ENCODE data around the gene ZNF580.

The ZNF580 gene

GRCh38 chr19:55601084-55601483 lies 39.7 kb upstream of the ZNF580 start:
- no peak for TF ChIP-seq CTCF (IDR thresholded peaks at IDR 0.05; ENCODE audit: insufficient read depth, low read depth, low read length, missing control alignments)
- peak overlapping the region; percentile 82 for H3K4me3 ChIP-seq (ENCODE audit: low read depth, low read length)
- no peak for DNase-seq (ENCODE audit: low read depth)

GRCh38 chr19:55602104-55603001 lies 38.4 kb upstream of the ZNF580 start:
- TF ChIP-seq CTCF (IDR thresholded peaks at IDR 0.05; ENCODE audit: insufficient read depth, low read depth, low read length, missing control alignments), result no peak
- DNase-seq (ENCODE audit: low read depth), result no peak

GRCh38 chr19:55603115-55603514 lies 37.7 kb upstream of the ZNF580 start:
- no peak for DNase-seq (ENCODE audit: low read depth)
- TF ChIP-seq CTCF (IDR thresholded peaks at IDR 0.05; ENCODE audit: insufficient read depth, low read depth, low read length, missing control alignments), result no peak
- H3K4me3 ChIP-seq (ENCODE audit: low read depth, low read length), result no peak overlapping the region

More at GRCh38 chr19:55602104-55603001, 38.4 kb upstream of the ZNF580 start:
- H3K4me3 ChIP-seq (ENCODE audit: low read depth, low read length), result no peak overlapping the region

- no peak overlapping the region; the same call in 1 of the 2 replicates for H3K4me3 ChIP-seq (ENCODE audit: low read depth, low read length)
- no peak for TF ChIP-seq CTCF (IDR thresholded peaks at IDR 0.05; ENCODE audit: insufficient read depth, low read depth, low read length, missing control alignments)
- DNase-seq (ENCODE audit: low read depth), result no peak
Observed at GRCh38 chr19:55603581-55604292, 37.1 kb upstream of the ZNF580 start.

GRCh38 chr19:55605207-55605636 lies 35.6 kb upstream of the ZNF580 start:
- no peak for TF ChIP-seq CTCF (IDR thresholded peaks at IDR 0.05; ENCODE audit: insufficient read depth, low read depth, low read length, missing control alignments)
- DNase-seq (ENCODE audit: low read depth), result peak; percentile 99

GRCh38 chr19:55605637-55606470 lies 34.9 kb upstream of the ZNF580 start, which contains the start of gene ZNF865:
ZNF865 (plus strand) TSS chr19:55605647; CDS start chr19:55613619, 7,972 bp downstream.
- peak; percentile 83 for TF ChIP-seq CTCF (IDR thresholded peaks at IDR 0.05; ENCODE audit: insufficient read depth, low read depth, low read length, missing control alignments)
- peak within 1 kb of the TSS; percentile 90 for H3K4me3 ChIP-seq (ENCODE audit: low read depth, low read length)
- DNase-seq (ENCODE audit: low read depth), result peak; percentile 90

More at GRCh38 chr19:55605207-55605636, 35.6 kb upstream of the ZNF580 start:
- H3K4me3 ChIP-seq (ENCODE audit: low read depth, low read length), result peak overlapping the region; percentile 90
